Neural progenitor cell (in vitro differentiated cells): Measurements from ENCODE around the gene PHF2. TPM values are rescaled to one million over a fixed set of nuclear protein-coding genes. Genes with fewer than 3 reads are reported as not detected.

Experiments used
- DNase-seq: peaks from one replicate; pipeline ENCODE4 v3.0.0-alpha.2; 2016; ENCODE audit warnings: low spot score
- H2AFZ ChIP-seq: fragments of 200-600 bp; sonication (generic); replicated peaks from 2 replicates; pipeline ENCODE4 v1.6.1; 2016; ENCODE audit warnings: antibody characterized with exemption
- H3F3A ChIP-seq: fragments of 200-600 bp; sonication (generic); 2 replicates; pipeline ENCODE4 v1.6.1; 2016; ENCODE audit warnings: antibody characterized with exemption, low read depth
- H3K27ac ChIP-seq: fragments of 200-600 bp; sonication (generic); 2 replicates; pipeline ENCODE4 v1.5.1; 2016; ENCODE audit warnings: mild to moderate bottlenecking
- H3K27me3 ChIP-seq: fragments of 200-600 bp; sonication (generic); 2 replicates; pipeline ENCODE4 v1.6.1; 2016; ENCODE audit warnings: mild to moderate bottlenecking, moderate library complexity
- H3K36me3 ChIP-seq: fragments of 200-600 bp; sonication (generic); 2 replicates; pipeline ENCODE4 v1.5.1; 2016
- H3K4me1 ChIP-seq: fragments of 200-600 bp; sonication (generic); 2 replicates; pipeline ENCODE4 v1.6.1; 2016; ENCODE audit warnings: mixed run types
- H3K4me2 ChIP-seq: fragments of 200-600 bp; sonication (generic); 2 replicates; pipeline ENCODE4 v1.6.1; 2016
- H3K4me3 ChIP-seq: fragments of 200-600 bp; sonication (generic); 2 replicates; pipeline ENCODE4 v1.5.1; 2016
- H3K79me2 ChIP-seq: fragments of 200-600 bp; sonication (generic); 2 replicates; pipeline ENCODE4 v1.6.1; 2016; ENCODE audit warnings: low read depth
- H3K9ac ChIP-seq: fragments of 200-600 bp; sonication (generic); 2 replicates; pipeline ENCODE4 v1.6.1; 2016
- H3K9me3 ChIP-seq: fragments of 200-600 bp; sonication (generic); 2 replicates; pipeline ENCODE4 v1.5.1; 2016; ENCODE audit warnings: low read depth
- H4K20me1 ChIP-seq: fragments of 200-600 bp; sonication (generic); 2 replicates; pipeline ENCODE4 v1.6.1; 2016; ENCODE audit warnings: low read depth
- H3K27ac Mint-ChIP-seq: 3 replicates; pipeline ENCODE4 v1.8.0; 2021; ENCODE audit warnings: mixed read lengths
- H3K27me3 Mint-ChIP-seq: 2 replicates; pipeline ENCODE4 v1.8.0; 2022; ENCODE audit warnings: low read depth, mild to moderate bottlenecking, inconsistent platforms, moderate library complexity, mixed read lengths; ENCODE audit not compliant: insufficient read depth
- H3K36me3 Mint-ChIP-seq: 3 replicates; pipeline ENCODE4 v1.8.0; 2021; ENCODE audit warnings: mixed read lengths
- H3K4me1 Mint-ChIP-seq: 3 replicates; pipeline ENCODE4 v1.8.0; 2021; ENCODE audit warnings: mixed read lengths
- H3K4me3 Mint-ChIP-seq: 3 replicates; pipeline ENCODE4 v1.8.0; 2021; ENCODE audit warnings: mild to moderate bottlenecking, moderate library complexity, mixed read lengths
- H3K9me3 Mint-ChIP-seq: 3 replicates; pipeline ENCODE4 v1.8.0; 2020; ENCODE audit warnings: mixed read lengths
- EZH2 ChIP-seq: fragments of 200-600 bp; sonication (generic); IDR thresholded peaks from 2 replicates; pipeline ENCODE4 v1.6.1; 2017; ENCODE audit warnings: antibody characterized with exemption, mild to moderate bottlenecking, moderate library complexity
- EZH2phosphoT487 ChIP-seq: fragments of 200-600 bp; sonication (generic); IDR thresholded peaks from 2 replicates; pipeline ENCODE4 v1.6.1; 2017; ENCODE audit warnings: antibody characterized with exemption
- total RNA-seq: library from RNA; depleted of rRNA; stranded (reverse); fragments of >200 nt; gene quantifications from 2 replicates; pipeline ENCODE4 v1.2.3, GENCODE V29; 2015; ENCODE audit warnings: low replicate concordance
- TF ChIP-seq, protein P1 (sequence below): fragments of 200-600 bp; sonication (generic); IDR thresholded peaks from 2 replicates; pipeline ENCODE4 v1.5.1; 2017; ENCODE audit warnings: antibody characterized with exemption, mild to moderate bottlenecking

Gene PHF2
- total RNA-seq, 1 donor from 2014 or later = 17.6 TPM

DNA sequence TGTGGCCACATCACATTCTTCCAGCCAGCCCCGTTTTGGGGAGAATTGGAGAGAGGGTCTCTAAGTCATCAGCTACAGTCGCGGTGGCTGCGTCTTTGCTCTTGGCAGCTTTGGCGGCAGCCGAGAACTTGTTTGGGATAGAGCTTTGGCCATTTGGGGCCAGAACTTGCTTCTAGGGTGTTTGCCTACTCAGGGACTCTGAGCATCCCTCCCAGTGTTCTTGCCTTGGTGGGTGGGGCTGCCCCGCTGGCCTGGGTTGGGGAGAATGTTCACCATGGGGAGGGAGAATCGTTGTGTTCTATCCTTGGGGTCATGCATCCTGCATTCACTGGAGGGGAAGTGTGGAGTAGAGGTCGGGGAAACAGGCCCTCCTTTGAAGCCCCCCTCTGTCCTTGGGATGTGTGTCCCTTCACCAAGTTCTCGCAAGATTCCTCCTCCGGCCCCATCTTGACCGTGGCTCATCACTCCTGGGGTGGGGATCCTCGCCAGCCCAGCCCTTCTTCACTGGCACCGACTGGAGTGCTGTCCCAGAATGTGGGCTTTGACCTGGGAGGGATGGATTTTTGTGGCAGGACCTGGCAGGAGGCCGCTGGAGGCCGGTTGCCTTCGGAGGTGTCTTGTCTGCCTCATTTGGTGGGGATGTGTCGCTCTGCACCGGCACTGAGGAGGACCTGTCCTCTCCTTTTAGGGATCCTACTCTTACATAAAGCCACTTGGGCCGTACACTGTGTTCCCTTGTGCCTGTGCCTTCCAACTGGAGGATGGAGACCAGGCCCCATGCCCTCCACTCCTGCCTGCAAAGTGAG is 3.5 kb downstream of the PHF2 start:
- peaks cover 17% of the 10 kb centered on the region for H3K36me3 Mint-ChIP-seq
- peak overlapping the region; percentile 93 for H3K4me3 Mint-ChIP-seq
- Histone ChIP-seq H3K4me2 (no peak overlapping the region), H3K27me3 (peaks cover 9% of the 10 kb centered on the region), H3K79me2 (peaks cover 85% of the 10 kb centered on the region), H2AFZ (no peak overlapping the region), H4K20me1 (peaks cover 47% of the 10 kb centered on the region), H3K9ac (no peak overlapping the region), H3F3A (no peaks in the 10 kb centered on the region), H3K27ac (no peak overlapping the region), H3K36me3 (no peaks in the 10 kb centered on the region), H3K9me3 (no peaks in the 10 kb centered on the region), H3K4me1 (peaks cover 12% of the 10 kb centered on the region), H3K4me3 (no peak overlapping the region)
- DNase-seq = no peak
- H3K27me3 Mint-ChIP-seq = peaks cover 14% of the 10 kb centered on the region
- H3K27ac Mint-ChIP-seq = no peak overlapping the region
- H3K4me1 Mint-ChIP-seq = peaks cover 40% of the 10 kb centered on the region
- peaks cover 21% of the 10 kb centered on the region for H3K9me3 Mint-ChIP-seq
- TF ChIP-seq EZH2phosphoT487 (no peak), EZH2 (no peak)
- TF ChIP-seq, protein P1, sequence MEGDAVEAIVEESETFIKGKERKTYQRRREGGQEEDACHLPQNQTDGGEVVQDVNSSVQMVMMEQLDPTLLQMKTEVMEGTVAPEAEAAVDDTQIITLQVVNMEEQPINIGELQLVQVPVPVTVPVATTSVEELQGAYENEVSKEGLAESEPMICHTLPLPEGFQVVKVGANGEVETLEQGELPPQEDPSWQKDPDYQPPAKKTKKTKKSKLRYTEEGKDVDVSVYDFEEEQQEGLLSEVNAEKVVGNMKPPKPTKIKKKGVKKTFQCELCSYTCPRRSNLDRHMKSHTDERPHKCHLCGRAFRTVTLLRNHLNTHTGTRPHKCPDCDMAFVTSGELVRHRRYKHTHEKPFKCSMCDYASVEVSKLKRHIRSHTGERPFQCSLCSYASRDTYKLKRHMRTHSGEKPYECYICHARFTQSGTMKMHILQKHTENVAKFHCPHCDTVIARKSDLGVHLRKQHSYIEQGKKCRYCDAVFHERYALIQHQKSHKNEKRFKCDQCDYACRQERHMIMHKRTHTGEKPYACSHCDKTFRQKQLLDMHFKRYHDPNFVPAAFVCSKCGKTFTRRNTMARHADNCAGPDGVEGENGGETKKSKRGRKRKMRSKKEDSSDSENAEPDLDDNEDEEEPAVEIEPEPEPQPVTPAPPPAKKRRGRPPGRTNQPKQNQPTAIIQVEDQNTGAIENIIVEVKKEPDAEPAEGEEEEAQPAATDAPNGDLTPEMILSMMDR = no peak

DNA sequence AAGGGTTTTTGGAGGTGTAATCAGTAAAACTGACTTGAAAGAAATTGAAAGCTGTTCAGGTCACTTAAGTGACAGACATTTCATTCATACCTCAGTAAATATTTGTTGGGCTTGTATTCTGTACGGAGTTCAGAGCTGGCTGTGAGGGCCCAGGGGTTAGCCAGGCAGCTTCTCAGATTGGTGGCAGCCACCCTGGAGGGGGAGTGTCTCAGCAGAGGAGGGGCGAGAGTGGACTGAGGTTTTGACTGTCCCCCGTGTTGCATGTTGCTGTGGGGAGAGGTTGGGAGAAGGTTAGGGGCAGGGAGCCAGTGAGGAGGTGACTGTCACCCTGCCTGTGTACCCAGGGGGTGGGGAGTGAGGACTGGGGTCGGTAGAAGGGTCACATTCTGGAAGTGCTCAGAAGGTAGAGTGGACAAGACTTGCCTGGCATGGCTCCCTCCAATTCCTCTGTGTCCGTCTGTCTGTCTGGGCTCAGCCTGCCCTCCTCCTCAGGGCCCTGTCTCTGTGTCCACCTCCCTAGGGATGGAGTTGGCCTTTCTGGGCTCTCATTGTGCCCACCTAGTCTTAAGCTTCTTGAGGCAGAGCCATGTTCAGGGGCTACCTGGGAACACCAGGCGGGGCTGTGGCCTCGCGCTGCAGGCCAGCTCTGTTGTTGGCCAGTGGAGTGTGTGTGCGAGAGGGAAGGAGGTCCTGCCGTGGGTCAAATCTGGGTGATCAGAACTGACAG is 4.4 kb downstream of the PHF2 start:
- Histone ChIP-seq H3K27ac (no peak overlapping the region), H3K27me3 (peaks cover 4% of the 10 kb centered on the region), H3K4me1 (peaks cover 4% of the 10 kb centered on the region), H3K4me3 (no peak overlapping the region), H4K20me1 (peaks cover 54% of the 10 kb centered on the region), H3K9me3 (no peaks in the 10 kb centered on the region), H3K79me2 (peaks cover 85% of the 10 kb centered on the region), H3K9ac (no peak overlapping the region), H2AFZ (no peak overlapping the region), H3F3A (no peaks in the 10 kb centered on the region), H3K36me3 (no peaks in the 10 kb centered on the region), H3K4me2 (no peak overlapping the region)
- no peak overlapping the region for H3K4me3 Mint-ChIP-seq
- TF ChIP-seq EZH2phosphoT487 (no peak), EZH2 (no peak)
- TF ChIP-seq, protein P1 = no peak
- peaks cover 26% of the 10 kb centered on the region for H3K9me3 Mint-ChIP-seq
- no peak for DNase-seq
- peaks cover 14% of the 10 kb centered on the region for H3K27me3 Mint-ChIP-seq
- H3K27ac Mint-ChIP-seq = peak overlapping the region; percentile 25
- H3K36me3 Mint-ChIP-seq = peaks cover 21% of the 10 kb centered on the region
- peaks cover 38% of the 10 kb centered on the region for H3K4me1 Mint-ChIP-seq

DNA sequence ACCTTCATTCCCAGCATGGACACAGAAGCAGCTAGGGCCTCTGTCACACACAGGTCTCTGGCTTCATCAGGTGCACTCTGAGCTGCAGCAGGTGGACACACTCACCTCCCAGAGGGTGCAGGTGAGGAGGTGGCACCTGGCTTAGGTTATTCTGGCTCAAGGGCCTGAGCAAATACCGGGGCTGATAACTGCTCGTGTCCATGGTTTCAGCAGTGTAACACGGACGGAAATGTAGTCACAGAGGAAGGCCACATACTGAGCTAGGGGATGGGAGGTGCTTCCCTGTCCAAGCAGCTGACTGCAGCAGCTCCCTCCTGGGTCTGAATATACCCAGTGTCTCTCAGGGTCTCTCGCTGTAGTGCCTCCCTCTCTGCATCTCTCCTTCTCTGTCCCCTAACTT is 5.7 kb downstream of the PHF2 start:
- Histone ChIP-seq H3K36me3 (no peaks in the 10 kb centered on the region), H3K4me1 (peaks cover 4% of the 10 kb centered on the region), H3F3A (no peaks in the 10 kb centered on the region), H3K9ac (no peak overlapping the region), H3K9me3 (no peaks in the 10 kb centered on the region), H3K79me2 (peaks cover 92% of the 10 kb centered on the region), H3K27me3 (peaks cover 4% of the 10 kb centered on the region), H2AFZ (no peak overlapping the region), H3K4me3 (no peak overlapping the region), H3K4me2 (no peak overlapping the region), H4K20me1 (peaks cover 65% of the 10 kb centered on the region), H3K27ac (no peak overlapping the region)
- no peak for DNase-seq
- Mint-ChIP-seq H3K9me3 (peaks cover 26% of the 10 kb centered on the region), H3K4me1 (peaks cover 40% of the 10 kb centered on the region), H3K27ac (no peak overlapping the region), H3K27me3 (peaks cover 14% of the 10 kb centered on the region), H3K36me3 (peaks cover 21% of the 10 kb centered on the region), H3K4me3 (no peak overlapping the region)
- TF ChIP-seq, protein P1 = no peak
- TF ChIP-seq EZH2 (no peak), EZH2phosphoT487 (no peak)
